Natural killer cell (primary cell): Measurements from ENCODE around the gene DNAJC15. TPM values are rescaled to one million over a fixed set of nuclear protein-coding genes. Genes with fewer than 3 reads are reported as not detected.

ENCODE experiments used
- ATAC-seq, 3 donors: fragments of 150-1000 bp in 2 of 3; fragments of 200-7000 bp in 1 of 3; cut with Tn5 transposase; 1 replicate in 1 of 3; 2 replicates in 2 of 3; pipeline ENCODE4 v1.10.0; 2021; ENCODE audit warnings: mild to moderate bottlenecking in 2 of 3, moderate library complexity in 2 of 3
- DNase-seq, 2 donors: peaks; one replicate each; pipeline versions ENCODE4 v3.0.0 to v3.0.0-alpha.2; 2013 to 2021; ENCODE audit warnings: mixed read lengths in 1 of 2
- H3K27ac ChIP-seq: one replicate; pipeline ENCODE4 v1.5.1; 2013; ENCODE audit warnings: mild to moderate bottlenecking, low read length
- H3K27me3 ChIP-seq: one replicate; pipeline ENCODE4 v1.6.1; 2013; ENCODE audit warnings: low read length; ENCODE audit not compliant: control insufficient read depth, insufficient read depth
- H3K36me3 ChIP-seq: one replicate; pipeline ENCODE4 v1.6.1; 2013; ENCODE audit warnings: low read length; ENCODE audit not compliant: control insufficient read depth, insufficient read depth
- H3K4me1 ChIP-seq: one replicate; pipeline ENCODE4 v1.6.1; 2013; ENCODE audit warnings: low read length; ENCODE audit not compliant: control insufficient read depth, insufficient read depth
- H3K4me3 ChIP-seq: one replicate; pipeline ENCODE4 v1.5.1; 2013; ENCODE audit warnings: low read length
- H3K9me3 ChIP-seq: one replicate; pipeline ENCODE4 v1.6.1; 2013; ENCODE audit warnings: low read length; ENCODE audit not compliant: control insufficient read depth, insufficient read depth
- H3K27ac Mint-ChIP-seq, 2 donors: one replicate each; pipeline ENCODE4 v1.8.0; 2022; ENCODE audit warnings: mild to moderate bottlenecking in 2 of 2, mixed read lengths in 2 of 2, moderate library complexity in 1 of 2
- H3K27me3 Mint-ChIP-seq, 2 donors: one replicate each; pipeline ENCODE4 v1.8.0; 2022; ENCODE audit warnings: low read depth in 2 of 2, mixed read lengths in 2 of 2
- H3K36me3 Mint-ChIP-seq: one replicate; pipeline ENCODE4 v1.8.0; 2022; ENCODE audit warnings: mixed read lengths
- H3K4me1 Mint-ChIP-seq, 2 donors: one replicate each; pipeline ENCODE4 v1.8.0; 2022; ENCODE audit warnings: mixed read lengths in 2 of 2
- H3K4me3 Mint-ChIP-seq: one replicate; pipeline ENCODE4 v1.8.0; 2022; ENCODE audit warnings: mild to moderate bottlenecking, moderate library complexity, mixed read lengths
- H3K9me3 Mint-ChIP-seq, 2 donors: one replicate each; pipeline ENCODE4 v1.8.0; 2022; ENCODE audit warnings: mixed read lengths in 2 of 2
- WGBS: methylation state at CpG from one replicate; pipeline ENCODE4 v1.1.7; 2013; ENCODE audit warnings: missing lambda C conversion rate; ENCODE audit not compliant: insufficient coverage; 5-methylcytosine and 5-hydroxymethylcytosine counted together
- intact Hi-C: fragments of 100-400 bp; cut with micrococcal nuclease; formaldehyde crosslinking; loops from one replicate; pipeline ENCODE4 v1.14.2; 2022
- total RNA-seq, 4 donors: library from RNA; stranded (reverse); fragments of 120-200 nt in 1 of 4; gene quantifications; one replicate each; pipeline versions ENCODE4 v1.2.3 to v1.2.4, GENCODE V29; 2013 to 2022
- TF ChIP-seq, protein P1 (sequence below): fragments of 200-600 bp; IDR thresholded peaks from one replicate; pipeline ENCODE4 v1.8.0; 2022; ENCODE audit warnings: antibody characterized with exemption

The DNAJC15 gene
- total RNA-seq, 3 donors from 2014 or later (not counting 1 experiment from before 2014, with no cell fraction given): 7.7 to 10.0 (median 8.3) TPM

- TF ChIP-seq, protein P1, sequence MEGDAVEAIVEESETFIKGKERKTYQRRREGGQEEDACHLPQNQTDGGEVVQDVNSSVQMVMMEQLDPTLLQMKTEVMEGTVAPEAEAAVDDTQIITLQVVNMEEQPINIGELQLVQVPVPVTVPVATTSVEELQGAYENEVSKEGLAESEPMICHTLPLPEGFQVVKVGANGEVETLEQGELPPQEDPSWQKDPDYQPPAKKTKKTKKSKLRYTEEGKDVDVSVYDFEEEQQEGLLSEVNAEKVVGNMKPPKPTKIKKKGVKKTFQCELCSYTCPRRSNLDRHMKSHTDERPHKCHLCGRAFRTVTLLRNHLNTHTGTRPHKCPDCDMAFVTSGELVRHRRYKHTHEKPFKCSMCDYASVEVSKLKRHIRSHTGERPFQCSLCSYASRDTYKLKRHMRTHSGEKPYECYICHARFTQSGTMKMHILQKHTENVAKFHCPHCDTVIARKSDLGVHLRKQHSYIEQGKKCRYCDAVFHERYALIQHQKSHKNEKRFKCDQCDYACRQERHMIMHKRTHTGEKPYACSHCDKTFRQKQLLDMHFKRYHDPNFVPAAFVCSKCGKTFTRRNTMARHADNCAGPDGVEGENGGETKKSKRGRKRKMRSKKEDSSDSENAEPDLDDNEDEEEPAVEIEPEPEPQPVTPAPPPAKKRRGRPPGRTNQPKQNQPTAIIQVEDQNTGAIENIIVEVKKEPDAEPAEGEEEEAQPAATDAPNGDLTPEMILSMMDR: no peak
- no peak overlapping the region for H3K27ac Mint-ChIP-seq
Measured at GRCh38 chr13:43110658-43111057, 87.3 kb downstream of the DNAJC15 start.

DNA sequence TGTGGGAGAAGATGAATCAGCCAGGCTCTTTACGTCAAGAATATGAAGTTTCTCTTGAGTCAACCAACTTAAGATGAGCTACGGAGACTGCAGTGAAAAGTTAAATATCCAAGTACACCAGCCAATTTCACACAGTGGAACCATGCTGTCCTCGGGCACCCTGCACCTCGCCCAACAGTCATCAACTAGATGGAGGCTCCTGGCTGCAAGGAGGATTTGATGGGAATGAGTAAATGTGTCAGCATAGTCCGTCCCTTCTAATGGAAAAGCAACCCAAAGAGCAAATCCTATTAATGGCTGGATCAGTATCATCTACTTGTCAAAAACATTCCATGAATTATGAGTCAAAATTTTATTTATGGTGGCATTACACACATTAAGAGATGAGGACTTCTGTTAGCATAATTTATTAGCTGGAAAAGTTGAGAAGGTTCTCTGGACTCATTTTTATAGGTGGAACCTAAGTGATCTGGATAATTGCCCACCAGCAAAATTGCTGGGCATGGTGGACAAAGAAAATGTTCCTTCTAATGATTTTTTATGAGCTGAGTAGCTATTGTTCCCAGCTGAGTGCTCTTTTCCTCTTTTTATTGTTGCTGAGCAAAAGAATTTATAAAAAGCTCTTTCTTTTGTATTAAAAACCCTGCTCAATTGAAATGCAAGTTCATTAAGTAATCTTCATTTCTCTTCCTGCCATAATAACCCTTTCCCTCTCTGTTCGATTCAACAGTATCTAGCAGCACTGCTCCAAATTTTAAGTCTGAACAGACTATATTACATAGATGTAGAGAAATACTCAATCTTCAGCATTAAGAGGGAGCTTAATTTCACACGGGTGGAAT, 88.4 kb downstream of the DNAJC15 start:
- ATAC-seq: no peak

More at GRCh38 chr13:43110658-43111057, 87.3 kb downstream of the DNAJC15 start:
- Histone ChIP-seq H3K27ac (no peak overlapping the region), H3K36me3 (peaks cover 5% of the 10 kb centered on the region), H3K4me1 (no peaks in the 10 kb centered on the region), H3K9me3 (no peaks in the 10 kb centered on the region), H3K27me3 (no peaks in the 10 kb centered on the region), H3K4me3 (no peak overlapping the region)
- Mint-ChIP-seq H3K4me3 (no peak overlapping the region), H3K9me3 (no peaks in the 10 kb centered on the region), H3K27me3 (no peaks in the 10 kb centered on the region), H3K4me1 (no peaks in the 10 kb centered on the region), H3K36me3 (peaks cover 8% of the 10 kb centered on the region)
- WGBS: 94% methylated on average over 2 of the region's 2 CpGs
- intact Hi-C loops: no loop called here
- DNase-seq (no peak), ATAC-seq (no peak)

GRCh38 chr13:43113603-43114002, 90.2 kb downstream of the DNAJC15 start:
- no peaks in the 10 kb centered on the region for H3K9me3 Mint-ChIP-seq
- H3K27ac Mint-ChIP-seq: no peak overlapping the region
- H3K27me3 Mint-ChIP-seq: no peaks in the 10 kb centered on the region
- H3K27me3 ChIP-seq: no peaks in the 10 kb centered on the region
- H3K4me3 Mint-ChIP-seq: no peak overlapping the region
- no peak for ATAC-seq
- DNase-seq: no peak
- intact Hi-C loops: no loop called here
- H3K36me3 Mint-ChIP-seq: no peaks in the 10 kb centered on the region
- no peak overlapping the region for H3K27ac ChIP-seq
- no CpG with 5 or more reads among the region's 1 CpG for WGBS
- H3K36me3 ChIP-seq: no peaks in the 10 kb centered on the region
- TF ChIP-seq, protein P1: no peak
- no peaks in the 10 kb centered on the region for H3K9me3 ChIP-seq
- H3K4me3 ChIP-seq: no peak overlapping the region
- H3K4me1 ChIP-seq: no peaks in the 10 kb centered on the region
- H3K4me1 Mint-ChIP-seq: no peaks in the 10 kb centered on the region

More for the DNA sequence above, 88.4 kb downstream of the DNAJC15 start:
- TF ChIP-seq, protein P1: no peak
- peaks cover 8% of the 10 kb centered on the region for H3K36me3 Mint-ChIP-seq
- no peaks in the 10 kb centered on the region for H3K4me1 Mint-ChIP-seq
- no peak overlapping the region for H3K27ac ChIP-seq
- no peak for DNase-seq
- no peaks in the 10 kb centered on the region for H3K9me3 Mint-ChIP-seq
- intact Hi-C loops: no loop called here
- no peaks in the 10 kb centered on the region for H3K27me3 Mint-ChIP-seq
- H3K4me3 ChIP-seq: no peak overlapping the region
- no peaks in the 10 kb centered on the region for H3K9me3 ChIP-seq
- H3K27me3 ChIP-seq: no peaks in the 10 kb centered on the region
- H3K27ac Mint-ChIP-seq: no peak overlapping the region
- peaks cover 5% of the 10 kb centered on the region for H3K36me3 ChIP-seq
- no peaks in the 10 kb centered on the region for H3K4me1 ChIP-seq
- H3K4me3 Mint-ChIP-seq: no peak overlapping the region
- WGBS: 96% methylated on average over 6 of the region's 7 CpGs
